Fibroblast of mammary gland (primary cell): Measurements from ENCODE around the gene NOL4L.

Experiments
- DNase-seq: peaks from one replicate; pipeline ENCODE4 v3.0.0-alpha.2; 2010; ENCODE audit warnings: low read depth
- H3K4me3 ChIP-seq: 2 replicates; pipeline ENCODE4 v1.5.1; 2011; ENCODE audit warnings: low read depth, mild to moderate bottlenecking, low read length, moderate library complexity; ENCODE audit not compliant: control insufficient read depth
- TF ChIP-seq, protein P1 (sequence below): conservative IDR thresholded peaks from 2 replicates; pipeline ENCODE4 v1.5.1; 2011; ENCODE audit warnings: low read depth, low read length, inconsistent platforms; ENCODE audit not compliant: control insufficient read depth, insufficient read depth

The NOL4L gene

DNA sequence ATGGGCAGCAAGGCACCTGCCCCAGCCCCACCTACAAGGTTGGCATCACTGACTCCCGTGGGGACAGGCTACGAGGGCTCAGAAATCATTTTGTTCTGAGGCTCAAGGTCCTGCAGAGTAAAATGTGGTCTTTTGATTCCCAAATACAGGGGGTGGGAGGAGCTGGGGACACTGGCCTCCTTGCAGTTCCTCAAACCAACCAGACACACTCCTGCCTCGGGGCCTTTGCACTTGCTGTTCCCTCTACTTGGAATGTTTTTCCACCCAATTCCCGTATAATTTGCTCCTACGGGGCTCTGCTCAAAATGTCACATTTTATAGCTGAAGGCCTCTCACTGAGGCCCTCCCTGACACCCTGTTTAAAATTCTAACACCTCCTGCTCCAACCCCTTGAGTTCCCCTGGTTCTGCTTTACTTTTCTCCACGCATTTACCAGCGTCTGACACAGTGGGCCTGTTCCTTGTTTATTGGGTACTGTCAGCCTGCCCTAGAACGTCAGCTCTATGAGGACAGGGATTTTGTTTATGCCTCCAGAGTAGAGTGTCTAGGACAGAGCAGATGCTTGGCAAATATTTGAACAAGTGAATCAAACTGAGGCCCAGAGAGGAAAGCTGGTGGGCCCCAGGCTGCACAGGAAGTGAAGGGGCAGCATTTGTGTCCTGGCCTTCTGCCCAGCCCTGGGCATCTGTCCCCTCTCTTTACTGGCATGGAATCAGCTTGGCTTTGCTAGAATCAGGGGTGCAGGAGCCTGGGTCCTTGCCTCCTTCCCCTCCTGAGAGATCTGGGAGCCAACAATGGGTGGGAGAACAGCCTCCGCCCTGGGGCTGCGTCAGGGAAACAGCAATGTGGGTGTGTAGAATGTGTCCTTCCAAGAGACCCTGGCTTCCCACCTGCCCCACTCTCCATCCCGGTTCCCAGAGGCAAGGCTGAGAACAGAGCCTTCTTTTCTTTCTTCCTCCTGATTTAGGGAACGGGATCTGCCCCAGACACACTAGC lies 18.5 kb downstream of the NOL4L start:
- no peak for DNase-seq
- H3K4me3 ChIP-seq: no peak overlapping the region
- TF ChIP-seq, protein P1, sequence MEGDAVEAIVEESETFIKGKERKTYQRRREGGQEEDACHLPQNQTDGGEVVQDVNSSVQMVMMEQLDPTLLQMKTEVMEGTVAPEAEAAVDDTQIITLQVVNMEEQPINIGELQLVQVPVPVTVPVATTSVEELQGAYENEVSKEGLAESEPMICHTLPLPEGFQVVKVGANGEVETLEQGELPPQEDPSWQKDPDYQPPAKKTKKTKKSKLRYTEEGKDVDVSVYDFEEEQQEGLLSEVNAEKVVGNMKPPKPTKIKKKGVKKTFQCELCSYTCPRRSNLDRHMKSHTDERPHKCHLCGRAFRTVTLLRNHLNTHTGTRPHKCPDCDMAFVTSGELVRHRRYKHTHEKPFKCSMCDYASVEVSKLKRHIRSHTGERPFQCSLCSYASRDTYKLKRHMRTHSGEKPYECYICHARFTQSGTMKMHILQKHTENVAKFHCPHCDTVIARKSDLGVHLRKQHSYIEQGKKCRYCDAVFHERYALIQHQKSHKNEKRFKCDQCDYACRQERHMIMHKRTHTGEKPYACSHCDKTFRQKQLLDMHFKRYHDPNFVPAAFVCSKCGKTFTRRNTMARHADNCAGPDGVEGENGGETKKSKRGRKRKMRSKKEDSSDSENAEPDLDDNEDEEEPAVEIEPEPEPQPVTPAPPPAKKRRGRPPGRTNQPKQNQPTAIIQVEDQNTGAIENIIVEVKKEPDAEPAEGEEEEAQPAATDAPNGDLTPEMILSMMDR: no peak

DNA sequence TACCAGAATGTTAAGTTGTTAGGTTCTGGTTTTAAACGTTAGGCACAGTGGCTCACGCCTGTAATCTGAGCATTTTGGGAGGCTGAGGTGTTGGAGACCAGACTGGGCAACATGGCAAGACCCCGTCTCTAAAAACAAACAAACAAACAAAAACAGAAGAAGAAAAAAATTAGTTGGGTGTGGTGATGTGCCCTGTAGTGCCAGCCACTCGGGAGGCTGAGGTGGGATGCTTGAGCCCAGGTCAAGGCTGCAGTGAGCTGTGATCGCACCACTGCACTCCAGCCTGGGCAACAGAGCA lies 19.4 kb downstream of the NOL4L start:
- no peak overlapping the region for H3K4me3 ChIP-seq
- TF ChIP-seq, protein P1: no peak
- DNase-seq: no peak

DNA sequence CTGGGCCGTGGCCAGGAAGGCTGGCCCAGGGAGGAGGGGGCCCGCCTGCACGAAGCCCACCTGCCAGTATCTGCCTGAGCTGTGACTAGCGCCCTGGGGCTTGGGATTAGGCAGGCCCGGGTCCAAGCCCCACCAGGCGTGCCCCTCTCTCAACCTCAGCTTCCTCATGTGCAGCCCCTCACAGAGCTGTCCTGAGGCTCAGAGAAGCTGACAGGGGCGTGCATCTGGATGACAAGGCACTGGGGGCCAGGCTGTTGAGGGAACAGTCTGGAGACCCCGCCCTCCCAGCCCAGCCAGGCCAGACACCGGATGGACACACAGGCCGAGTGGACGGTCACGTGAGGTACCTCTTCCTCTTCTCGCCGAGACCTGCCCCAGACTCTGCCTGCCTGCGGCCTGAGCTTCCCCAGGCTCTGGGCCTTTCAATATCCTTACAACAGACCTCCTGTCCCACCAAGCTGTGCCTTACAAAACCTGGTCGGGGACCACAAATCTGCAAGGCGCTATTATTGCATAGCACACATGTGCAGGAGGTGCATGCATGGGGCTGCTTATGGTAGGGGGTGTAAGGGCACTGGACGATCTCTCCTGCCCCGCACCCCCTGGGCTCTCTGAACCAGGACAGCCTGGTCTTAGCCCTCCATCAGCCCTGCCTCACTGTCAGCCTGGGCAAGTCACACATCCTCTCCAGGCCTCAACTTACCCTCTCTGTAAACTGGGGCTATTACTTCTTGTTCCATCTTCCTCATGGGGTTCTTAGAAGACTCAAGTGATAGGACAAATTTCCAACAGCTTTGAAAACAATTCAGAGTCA lies 20.0 kb downstream of the NOL4L start:
- H3K4me3 ChIP-seq: no peak overlapping the region
- TF ChIP-seq, protein P1: no peak
- no peak for DNase-seq

DNA sequence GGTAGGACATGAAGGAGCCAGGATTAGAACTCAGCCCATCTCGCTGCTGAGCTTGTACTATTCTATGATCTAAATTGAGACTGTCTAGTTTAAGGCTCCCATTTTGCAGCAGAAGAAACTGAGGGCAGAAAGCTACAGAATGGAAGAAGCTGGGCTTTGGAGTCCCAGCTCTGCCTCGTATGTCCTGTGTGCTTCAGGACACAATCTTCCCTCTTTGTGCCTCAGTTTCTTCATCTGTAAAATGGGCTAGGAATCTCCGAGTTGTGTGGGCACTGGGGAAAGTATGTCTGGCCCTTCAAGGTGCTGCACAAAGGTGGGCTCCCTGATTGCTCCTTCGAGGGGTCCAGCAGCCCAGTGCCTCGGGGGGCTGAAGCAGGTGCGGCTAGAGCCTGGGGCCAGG lies 20.7 kb downstream of the NOL4L start:
- DNase-seq: no peak
- H3K4me3 ChIP-seq: no peak overlapping the region
- TF ChIP-seq, protein P1: no peak

DNA sequence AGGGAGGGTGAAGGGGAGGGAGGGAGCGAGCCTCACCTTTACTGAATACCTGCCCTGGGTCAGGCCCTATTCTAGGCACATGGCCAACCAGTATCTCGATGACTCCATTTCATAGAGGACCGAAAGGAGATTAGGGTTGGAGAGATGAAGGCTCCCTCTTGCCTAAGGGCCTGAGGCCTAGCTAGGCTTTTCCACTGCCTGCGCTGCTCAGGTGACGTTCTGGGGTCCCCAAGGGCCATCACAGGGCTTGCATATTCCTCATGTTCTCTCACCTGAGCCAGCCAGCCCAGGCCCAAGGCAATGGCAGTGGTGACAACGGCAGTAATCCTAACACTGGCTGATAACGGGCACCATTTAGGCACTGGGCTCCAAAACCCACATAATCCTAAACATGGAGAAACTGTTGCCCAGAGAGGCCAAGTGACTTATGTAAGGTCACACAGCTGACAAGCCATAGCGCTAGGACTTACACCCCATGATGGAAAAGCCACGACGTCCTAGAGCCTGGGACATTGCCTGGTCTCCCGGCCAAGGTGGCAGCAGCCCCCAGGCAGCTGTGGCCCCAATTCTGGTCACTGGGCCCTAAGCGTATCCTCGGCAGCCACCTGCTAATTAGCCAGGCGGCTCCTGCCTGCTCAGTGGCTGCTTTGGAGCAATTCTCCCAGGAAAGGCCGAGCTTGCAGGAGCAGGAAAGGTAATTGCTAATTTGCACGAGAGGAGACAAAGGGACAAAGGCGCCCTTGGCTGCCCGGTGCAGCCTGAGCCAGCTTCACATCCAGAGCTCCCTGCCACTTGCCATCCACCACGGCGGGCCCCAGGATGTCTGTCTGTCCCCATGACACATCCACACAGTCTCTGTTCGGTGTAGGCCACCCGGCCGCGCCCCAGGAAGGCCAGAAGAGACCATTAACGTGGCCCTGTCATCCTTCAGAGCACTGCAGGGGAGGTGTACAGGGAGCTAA lies 21.5 kb downstream of the NOL4L start:
- TF ChIP-seq, protein P1: no peak
- H3K4me3 ChIP-seq: no peak overlapping the region
- no peak for DNase-seq

DNA sequence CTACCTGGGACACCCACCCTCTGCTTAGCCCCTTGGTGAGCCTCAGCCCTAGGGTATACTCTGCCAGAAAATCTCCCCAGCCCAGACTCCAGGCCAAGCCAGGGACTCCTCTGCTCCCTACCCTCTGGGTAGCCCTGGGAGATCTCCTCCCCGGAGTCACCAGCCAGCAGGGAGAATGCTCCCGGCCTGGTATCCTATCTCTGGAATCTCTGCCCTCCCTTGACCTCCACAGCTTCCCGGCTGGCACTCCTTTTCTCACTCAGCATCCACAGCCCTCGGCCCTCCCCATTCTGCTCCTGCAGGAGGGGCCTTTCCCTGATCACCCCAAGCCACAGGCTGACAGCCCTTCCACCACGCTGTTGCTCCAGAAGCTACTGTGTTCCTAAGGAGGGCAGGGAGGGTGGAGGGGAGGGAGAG lies 22.6 kb downstream of the NOL4L start:
- TF ChIP-seq, protein P1: no peak
- DNase-seq: no peak
- H3K4me3 ChIP-seq: no peak overlapping the region
